Stimulated activated CD4-positive, alpha-beta T cell treated with anti-CD3 and anti-CD28 coated beads, Interleukin-12 subunit alpha, Interleukin-12 subunit beta, amount 100 ng/mL, for 4 hours (primary cell): ENCODE measurements around the gene PRPF19.
"Not testable (repeated sequence)": the region's sequence is repeated elsewhere in the genome, so short reads cannot be mapped to it uniquely, and the experiment has no call there.

Source experiments
- DNase-seq: peaks from one replicate; pipeline ENCODE4 v3.0.0-alpha.2; 2020

Gene PRPF19

DNA sequence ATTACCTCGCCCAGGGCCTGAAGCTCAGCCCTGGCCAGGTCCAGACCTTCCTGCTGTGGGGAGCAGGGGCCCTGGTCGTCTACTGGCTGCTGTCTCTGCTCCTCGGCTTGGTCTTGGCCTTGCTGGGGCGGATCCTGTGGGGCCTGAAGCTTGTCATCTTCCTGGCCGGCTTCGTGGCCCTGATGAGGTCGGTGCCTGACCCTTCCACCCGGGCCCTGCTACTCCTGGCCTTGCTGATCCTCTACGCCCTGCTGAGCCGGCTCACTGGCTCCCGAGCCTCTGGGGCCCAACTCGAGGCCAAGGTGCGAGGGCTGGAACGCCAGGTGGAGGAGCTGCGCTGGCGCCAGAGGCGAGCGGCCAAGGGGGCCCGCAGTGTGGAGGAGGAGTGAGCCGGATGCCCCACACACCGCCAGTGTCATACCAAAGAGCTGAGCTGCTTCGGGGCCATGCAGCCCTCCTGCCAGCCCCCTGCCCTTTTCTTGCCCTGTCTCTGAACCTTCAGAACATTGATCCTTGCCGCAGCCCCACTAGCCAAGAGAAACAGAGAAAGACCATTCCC is 15.5 kb upstream of the PRPF19 start:
- no peak for DNase-seq

DNA sequence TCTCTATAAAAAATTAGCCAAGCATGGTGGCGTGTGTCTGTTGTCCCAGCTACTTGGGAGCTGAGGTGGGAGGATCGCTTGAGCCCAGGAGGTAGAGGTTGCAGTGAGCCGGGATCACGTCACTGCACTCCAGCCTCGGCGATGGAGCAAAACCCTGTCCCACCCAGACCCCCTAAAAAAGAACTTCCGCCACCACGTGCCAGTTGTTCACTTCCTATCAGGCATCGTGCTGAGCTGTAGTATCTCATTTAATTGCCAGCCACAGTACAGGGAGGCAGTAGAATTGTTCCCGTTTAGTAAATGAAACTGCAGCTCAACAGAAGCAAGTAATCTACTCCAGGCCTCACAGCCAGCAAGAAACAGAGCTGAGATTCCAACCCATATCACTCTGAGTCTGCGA is 14.9 kb upstream of the PRPF19 start:
- DNase-seq, result no peak

DNA sequence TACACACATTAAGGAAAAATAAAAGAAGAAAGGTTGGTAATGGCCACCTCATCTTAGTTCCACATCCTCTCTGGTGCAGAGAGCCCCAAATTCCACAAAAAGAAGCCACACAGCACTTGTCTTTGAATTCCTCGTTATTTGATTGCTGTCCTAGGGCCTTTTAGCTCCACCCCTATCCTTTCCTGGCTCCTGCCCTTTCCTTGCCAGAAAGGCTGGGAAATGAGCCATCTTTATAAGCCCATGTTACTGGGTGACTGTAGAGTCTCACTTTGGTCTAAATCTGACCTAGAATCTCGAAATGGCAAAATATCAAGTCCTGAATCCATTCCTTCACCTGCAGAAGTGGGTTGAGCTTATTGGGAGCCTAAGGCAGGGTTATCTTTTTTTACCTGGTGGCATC is 13.6 kb upstream of the PRPF19 start:
- no peak for DNase-seq

DNA sequence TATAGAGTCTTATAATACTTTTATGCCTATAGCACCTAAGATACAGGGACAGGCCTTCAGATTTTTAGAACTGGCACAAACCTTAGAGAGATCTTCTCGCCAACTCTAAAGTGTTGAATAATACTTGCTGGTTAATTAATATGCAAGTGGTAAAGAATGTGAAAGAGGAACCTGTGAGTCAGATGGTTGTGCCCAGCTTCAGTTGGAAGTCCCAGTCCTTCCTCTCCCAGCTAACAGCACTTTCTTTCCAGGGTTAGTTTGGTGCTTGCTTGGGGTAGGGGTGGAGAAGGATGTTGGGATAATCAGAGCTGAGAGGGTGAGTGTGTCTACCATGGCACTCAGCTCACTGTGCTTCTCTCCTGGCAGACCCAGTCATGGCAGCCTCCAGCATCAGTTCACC is 12.9 kb upstream of the PRPF19 start:
- no peak for DNase-seq

DNA sequence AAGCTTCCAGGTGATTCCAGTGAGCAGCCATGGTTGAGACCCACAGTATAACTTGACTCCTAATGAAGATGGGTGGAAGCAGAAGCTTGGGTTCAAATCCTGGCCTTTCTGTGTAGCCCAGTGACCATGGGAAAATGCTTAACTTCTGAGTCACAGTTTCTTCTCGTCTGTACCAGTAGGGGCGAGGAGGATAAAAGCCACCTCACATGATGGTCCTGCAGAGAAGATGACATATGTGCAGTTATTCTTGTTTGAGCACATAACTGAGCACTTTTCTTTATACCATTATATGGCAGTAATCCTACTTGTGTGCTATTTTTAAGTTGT is 12.5 kb upstream of the PRPF19 start:
- DNase-seq, result no peak

DNA sequence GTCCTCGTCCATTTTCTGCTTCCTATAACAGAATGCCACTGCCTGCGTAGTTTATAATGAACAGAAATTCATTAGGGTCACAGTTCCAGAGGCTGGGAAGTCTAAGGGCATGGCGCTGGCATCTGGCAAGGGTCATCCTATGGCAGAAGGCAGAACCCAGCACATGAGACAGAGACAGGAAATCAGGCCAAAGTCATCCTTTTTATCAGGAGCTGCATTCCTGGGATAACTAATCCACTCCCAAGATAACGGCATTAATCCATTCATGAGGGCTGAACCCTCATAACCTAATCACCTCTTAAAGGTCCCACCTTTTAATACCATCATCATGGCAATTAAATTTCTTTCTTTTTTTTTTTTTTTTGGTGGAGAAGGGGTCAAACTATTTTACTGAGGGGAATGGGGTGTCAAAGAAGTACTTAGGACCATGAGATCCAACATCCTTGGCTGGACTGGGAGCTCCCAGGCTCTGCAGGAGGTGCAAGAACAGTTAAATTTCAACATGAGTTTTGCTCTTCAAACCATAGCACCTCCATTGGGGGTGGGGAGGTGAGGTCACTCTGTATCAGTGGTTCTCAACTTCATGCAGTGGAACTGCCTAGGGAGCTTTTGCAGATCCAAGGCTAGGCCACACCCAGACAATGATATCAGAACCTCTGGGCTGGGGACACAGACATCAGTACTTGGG is 12.0 kb upstream of the PRPF19 start:
- DNase-seq, result no peak

- DNase-seq, result no peak
Observed at GRCh38 chr11:60917267-60917666, 10.9 kb upstream of the PRPF19 start.

GRCh38 chr11:60916669-60917206 is 10.4 kb upstream of the PRPF19 start:
- no peak for DNase-seq

GRCh38 chr11:60915248-60915914 is 9.0 kb upstream of the PRPF19 start:
- DNase-seq, result peak; percentile 63

DNA sequence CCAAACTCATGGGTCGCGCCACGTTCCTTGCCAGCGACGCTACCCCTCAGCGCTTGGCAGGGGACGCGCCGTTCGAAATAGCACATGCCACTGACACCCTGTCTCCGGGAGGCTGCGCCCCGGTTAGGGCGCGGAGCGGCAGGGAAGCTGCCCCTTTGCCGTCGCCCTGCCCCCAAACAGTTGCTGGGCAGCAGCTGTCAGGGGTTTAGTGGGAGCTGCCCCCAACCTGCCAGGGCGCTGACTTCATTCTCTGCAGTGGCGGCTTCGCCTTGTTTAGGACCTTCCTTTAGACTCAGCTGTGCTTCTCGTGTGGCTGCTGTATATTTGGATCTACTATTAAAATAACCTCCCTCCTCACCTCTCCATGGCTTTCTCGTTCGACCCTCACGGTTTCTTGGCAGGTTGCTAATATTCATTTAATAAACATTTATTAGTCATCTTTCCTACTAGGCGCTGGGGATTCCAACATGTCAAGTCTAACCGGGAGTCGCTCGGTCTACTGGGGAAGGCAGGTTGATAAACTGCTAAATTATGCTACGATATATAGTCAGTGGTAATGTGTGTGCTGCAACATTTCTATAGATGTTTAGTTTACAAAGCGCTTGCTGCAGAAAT is 8.4 kb upstream of the PRPF19 start:
- DNase-seq, result no peak

DNA sequence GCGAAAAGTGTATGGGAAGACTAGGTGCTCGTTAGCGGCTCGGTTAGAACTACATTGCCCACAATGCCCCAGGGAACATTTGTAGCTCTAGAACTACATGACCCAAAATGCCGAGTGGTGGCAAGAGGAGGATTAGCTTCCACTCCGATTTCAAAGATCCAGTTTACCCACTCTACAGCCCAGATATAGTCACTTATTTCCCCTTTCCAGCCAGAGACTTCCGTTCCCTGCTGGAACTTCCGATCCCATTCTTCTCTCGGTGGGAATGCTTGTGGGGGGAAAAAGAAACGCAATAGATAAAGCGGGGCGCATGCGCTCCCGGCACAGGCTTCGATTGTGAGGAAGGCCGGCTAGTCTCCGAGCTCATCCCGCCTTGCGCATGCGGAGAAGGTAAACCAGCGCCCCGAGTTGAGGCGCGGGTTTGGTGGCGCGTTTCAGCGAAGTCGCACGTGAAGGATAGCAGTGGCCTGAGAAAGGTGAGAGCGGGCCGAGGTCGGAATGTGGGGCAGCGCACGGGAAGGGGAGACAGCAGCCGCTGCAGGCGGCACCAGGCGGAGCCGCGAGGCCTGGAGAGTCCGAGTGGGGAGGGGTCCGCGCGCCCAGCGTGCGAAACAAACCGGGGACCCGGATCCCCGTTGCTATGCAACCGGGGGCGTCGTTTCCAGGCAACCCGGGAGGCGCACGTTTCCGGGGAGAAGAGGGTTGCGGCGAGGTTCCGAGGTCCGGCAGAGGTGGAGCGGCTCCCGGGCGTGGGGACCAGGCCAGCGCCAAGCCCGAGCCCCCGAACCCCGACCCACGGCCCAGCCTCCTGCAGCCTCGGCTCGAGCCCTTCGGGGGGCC is 7.6 kb upstream of the PRPF19 start, which contains the start of gene TMEM109:
TMEM109 (plus strand) TSS at position 366 of the 840 bp plus-strand sequence. CDS start 5,536 bp downstream, outside the sequence.
- peak; percentile 83 for DNase-seq

DNA sequence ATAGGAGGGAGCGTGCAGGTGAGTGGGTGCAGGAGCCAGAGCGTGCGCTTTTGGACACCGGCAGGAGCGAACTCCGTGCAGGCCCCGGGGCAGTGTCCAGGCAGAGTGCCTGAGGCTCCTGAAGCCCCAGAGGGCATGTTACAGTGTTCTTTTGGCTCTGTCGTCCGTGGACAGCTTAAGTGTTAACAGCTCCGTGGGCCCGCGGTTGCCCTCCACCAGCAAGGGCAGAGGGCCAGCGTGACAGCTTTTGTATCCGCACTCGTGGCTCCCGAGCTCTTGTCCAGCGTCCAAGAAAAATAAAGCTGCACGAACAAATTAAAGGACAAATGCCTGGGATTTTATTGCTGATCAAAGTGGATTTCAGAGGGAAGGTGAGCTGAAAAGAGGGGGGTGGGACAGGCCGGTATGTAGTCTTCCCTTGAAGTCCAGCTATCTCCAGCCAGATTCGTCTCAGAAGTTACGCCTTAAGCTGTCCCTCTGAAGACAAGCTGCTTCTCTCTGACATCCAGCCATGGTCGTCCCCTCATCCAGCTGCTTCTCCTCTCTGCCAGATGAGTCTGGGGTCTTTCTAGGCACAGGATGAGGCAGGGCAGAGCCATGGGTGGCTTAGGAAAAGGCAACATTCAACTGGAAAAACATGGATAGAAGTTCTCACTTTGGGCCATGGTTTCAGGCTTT is 6.6 kb upstream of the PRPF19 start:
- DNase-seq, result no peak

GRCh38 chr11:60912223-60912850 is 6.0 kb upstream of the PRPF19 start:
- DNase-seq, result no peak

- no peak for DNase-seq
Observed at GRCh38 chr11:60910711-60911380, 4.5 kb upstream of the PRPF19 start.

GRCh38 chr11:60910281-60910687 is 3.9 kb upstream of the PRPF19 start:
- no peak for DNase-seq

DNA sequence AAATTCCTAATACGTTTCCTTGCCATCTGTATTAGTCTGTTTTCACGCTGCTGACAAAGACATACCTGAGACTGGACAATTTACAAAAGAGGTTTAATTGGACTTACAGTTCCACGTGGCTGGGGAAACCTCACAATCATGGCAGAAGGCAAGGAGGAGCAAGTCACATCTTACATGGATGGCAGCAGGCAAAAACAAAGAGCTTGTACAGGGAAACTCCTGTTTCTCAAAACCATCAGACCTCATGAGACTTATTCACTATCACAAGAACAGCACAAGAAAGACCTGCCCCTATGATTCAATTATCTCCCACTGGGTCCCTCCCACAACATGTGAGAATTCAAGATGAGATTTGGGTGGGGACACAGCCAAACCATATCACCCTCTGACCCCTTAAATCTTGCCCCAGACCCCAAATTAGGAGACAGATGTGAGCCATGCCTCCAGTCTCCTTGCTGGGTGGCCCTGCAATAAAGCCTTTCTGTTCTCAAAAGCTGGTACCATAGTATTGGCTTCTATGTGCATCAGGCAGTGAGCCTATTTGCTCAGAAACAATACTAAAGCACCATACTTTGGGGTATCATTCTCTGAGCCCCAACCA is 3.4 kb upstream of the PRPF19 start:
- DNase-seq, result not testable (repeated sequence)

- no peak for DNase-seq
Observed at GRCh38 chr11:60908803-60909202, 2.4 kb upstream of the PRPF19 start.

- no peak for DNase-seq
Observed at GRCh38 chr11:60905551-60906113, 753 bp downstream of the PRPF19 start.

DNA sequence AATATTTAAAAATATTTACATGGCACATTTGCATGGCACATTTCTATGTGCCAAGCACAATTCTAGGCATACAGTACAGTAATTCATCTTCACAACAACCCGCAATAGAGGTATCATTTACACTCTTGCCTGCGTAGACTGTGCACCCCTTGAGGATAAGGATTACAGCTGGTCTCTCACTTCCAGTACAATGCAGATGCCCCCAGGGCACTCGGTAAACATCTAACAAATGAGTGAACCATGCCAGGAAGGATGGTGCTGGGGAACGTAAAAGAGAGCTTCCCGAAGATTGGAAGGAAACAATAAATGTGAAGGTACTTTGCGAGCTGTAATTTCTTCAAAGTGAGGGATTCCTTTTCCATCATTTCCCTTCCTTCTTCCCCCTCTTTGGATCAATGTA is 1.3 kb downstream of the PRPF19 start:
- DNase-seq, result no peak

DNA sequence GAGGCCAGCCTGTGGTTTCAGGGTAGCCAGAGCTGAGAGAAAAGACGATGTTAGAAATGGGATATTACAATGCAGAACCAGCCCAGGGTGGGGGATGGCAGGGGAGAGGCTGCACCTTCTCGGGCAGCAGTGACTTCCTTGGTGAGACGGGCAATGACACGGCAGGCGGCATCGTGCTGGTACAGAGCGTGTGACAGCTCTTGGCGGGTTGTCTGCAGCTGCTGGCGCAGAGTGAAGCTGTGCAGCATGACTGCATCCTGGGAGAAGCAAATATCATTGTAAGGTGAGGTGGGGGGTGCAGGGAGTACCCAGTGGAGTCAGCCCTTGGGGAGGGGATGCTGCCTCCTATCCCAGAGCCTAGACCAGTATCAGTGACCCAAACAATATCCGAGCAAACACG is 3.8 kb downstream of the PRPF19 start:
- no peak for DNase-seq
